Suprapubic skin (tissue), 4 donors: ENCODE measurements around the gene IL18BP. TPM values are rescaled to one million over a fixed set of nuclear protein-coding genes. Genes with fewer than 3 reads are reported as not detected.

ENCODE experiments used
- DNase-seq, 2 donors: peaks; one replicate each; pipeline ENCODE4 v3.0.0-alpha.2; 2019; ENCODE audit warnings: low spot score in 2 of 2
- H3K27ac ChIP-seq: fragments of 200-600 bp; sonication (generic); one replicate; pipeline ENCODE4 v1.5.1; 2019
- H3K27me3 ChIP-seq: fragments of 200-600 bp; sonication (generic); one replicate; pipeline ENCODE4 v1.5.1; 2019
- H3K36me3 ChIP-seq: fragments of 200-600 bp; sonication (generic); one replicate; pipeline ENCODE4 v1.5.1; 2019
- H3K4me1 ChIP-seq: fragments of 200-600 bp; sonication (generic); one replicate; pipeline ENCODE4 v1.5.1; 2019
- H3K4me3 ChIP-seq: fragments of 200-600 bp; sonication (generic); one replicate; pipeline ENCODE4 v1.5.1; 2019; ENCODE audit warnings: mild to moderate bottlenecking
- H3K9me3 ChIP-seq: fragments of 200-600 bp; sonication (generic); one replicate; pipeline ENCODE4 v1.5.1; 2019
- CTCF ChIP-seq, 2 donors: fragments of 200-600 bp in 1 of 2; fragments of 450-650 bp in 1 of 2; sonication (generic) in 1 of 2; IDR thresholded peaks; one replicate each; pipeline ENCODE4 v1.5.1; 2016 to 2019; ENCODE audit warnings: antibody characterized with exemption in 2 of 2, mild to moderate bottlenecking in 1 of 2, moderate library complexity in 1 of 2
- EP300 ChIP-seq: sonication (generic); formaldehyde crosslinking; IDR thresholded peaks from one replicate; pipeline ENCODE4 v1.6.1; 2017; ENCODE audit warnings: antibody characterized with exemption
- POLR2A ChIP-seq, 2 donors: fragments of 450-650 bp; IDR thresholded peaks; one replicate each; pipeline ENCODE4 v1.6.1; 2017; ENCODE audit warnings: antibody characterized with exemption in 2 of 2, mild to moderate bottlenecking in 2 of 2, moderate library complexity in 2 of 2
- POLR2AphosphoS5 ChIP-seq, 3 donors: sonication (generic); formaldehyde crosslinking; IDR thresholded peaks; one replicate each; pipeline ENCODE4 v1.6.1; 2017; ENCODE audit warnings: antibody characterized with exemption in 3 of 3
- WGBS: methylation state at CpG from one replicate; pipeline ENCODE4 v1.1.5; 2018; 5-methylcytosine and 5-hydroxymethylcytosine counted together
- total RNA-seq, 4 donors: library from RNA; depleted of rRNA; stranded (reverse); fragments of >200 nt; gene quantifications; one replicate each; pipeline ENCODE4 v1.1.0, GENCODE V29; 2016

Gene IL18BP
- total RNA-seq, 4 donors from 2014 or later, result 2.9 to 18.6 (median 7.2) TPM

GRCh38 chr11:71999798-72000197 lies 1.1 kb downstream of the IL18BP start:
- no peak for DNase-seq
- peak overlapping the region; percentile 34 for H3K4me3 ChIP-seq
- TF ChIP-seq CTCF (IDR thresholded peaks at IDR 0.05) (no peak), EP300 (no peak), POLR2A (IDR thresholded peaks at IDR 0.05) (no peak), POLR2AphosphoS5 (IDR thresholded peaks at IDR 0.05) (no peak)
- peaks cover 20% of the 10 kb centered on the region for H3K4me1 ChIP-seq
- WGBS, result 62% methylated on average over 8 of the region's 8 CpGs
- no peaks in the 10 kb centered on the region for H3K9me3 ChIP-seq
- H3K36me3 ChIP-seq, result peaks cover 51% of the 10 kb centered on the region
- no peak overlapping the region for H3K27ac ChIP-seq
- no peaks in the 10 kb centered on the region for H3K27me3 ChIP-seq

- Histone ChIP-seq H3K4me3 (no peak overlapping the region), H3K36me3 (peaks cover 56% of the 10 kb centered on the region), H3K4me1 (peaks cover 20% of the 10 kb centered on the region), H3K27ac (no peak overlapping the region), H3K27me3 (no peaks in the 10 kb centered on the region), H3K9me3 (no peaks in the 10 kb centered on the region)
- WGBS, result 78% methylated on average over 10 of the region's 10 CpGs
- DNase-seq, result no peak
- TF ChIP-seq POLR2A (IDR thresholded peaks at IDR 0.05), result no peak
- TF ChIP-seq POLR2AphosphoS5 (IDR thresholded peaks at IDR 0.05), result no peak
- no peak for TF ChIP-seq CTCF (IDR thresholded peaks at IDR 0.05)
These were observed 1.6 kb downstream of the IL18BP start for GRCh38 chr11:72000202-72000867.

- TF ChIP-seq POLR2AphosphoS5 (IDR thresholded peaks at IDR 0.05), result no peak
- TF ChIP-seq CTCF (IDR thresholded peaks at IDR 0.05), result no peak
- no peak for TF ChIP-seq EP300
- TF ChIP-seq POLR2A (IDR thresholded peaks at IDR 0.05), result no peak
- Histone ChIP-seq H3K9me3 (no peaks in the 10 kb centered on the region), H3K4me3 (no peak overlapping the region), H3K36me3 (peaks cover 59% of the 10 kb centered on the region), H3K27ac (no peak overlapping the region), H3K4me1 (peaks cover 20% of the 10 kb centered on the region), H3K27me3 (no peaks in the 10 kb centered on the region)
- peak in 1 of 2 donors; percentile 61 for DNase-seq
- WGBS, result 78% methylated on average over 7 of the region's 11 CpGs
These were observed 2.6 kb downstream of the IL18BP start for GRCh38 chr11:72001285-72001684.

- TF ChIP-seq POLR2A (IDR thresholded peaks at IDR 0.05) (no peak), CTCF (IDR thresholded peaks at IDR 0.05) (no peak), EP300 (no peak), POLR2AphosphoS5 (IDR thresholded peaks at IDR 0.05) (no peak)
- Histone ChIP-seq H3K27ac (no peak overlapping the region), H3K4me3 (no peak overlapping the region), H3K27me3 (no peaks in the 10 kb centered on the region), H3K4me1 (peaks cover 20% of the 10 kb centered on the region), H3K9me3 (no peaks in the 10 kb centered on the region), H3K36me3 (peaks cover 66% of the 10 kb centered on the region)
- 52% methylated on average over 10 of the region's 10 CpGs for WGBS
- peak in 1 of 2 donors; percentile 48 for DNase-seq
These were observed 3.3 kb downstream of the IL18BP start for GRCh38 chr11:72001834-72002591.
